Panc1 (cell line): ENCODE results near the gene SMIM8.

Source experiments
- CTCF ChIP-seq: fragments of 450-650 bp; IDR thresholded peaks from 2 replicates; pipeline ENCODE4 v1.5.1; 2017; ENCODE audit warnings: mild to moderate bottlenecking
- TCF7L2 ChIP-seq: IDR thresholded peaks from 2 replicates; pipeline ENCODE4 v1.6.1; 2011; ENCODE audit warnings: mild to moderate bottlenecking, low read depth, low read length, inconsistent platforms

- no peak for TF ChIP-seq TCF7L2
- no peak for TF ChIP-seq CTCF
Observed at GRCh38 chr6:87356181-87356580, 33.8 kb downstream of the SMIM8 start.
